ENCODE measurements around the gene XRCC1.

DNA sequence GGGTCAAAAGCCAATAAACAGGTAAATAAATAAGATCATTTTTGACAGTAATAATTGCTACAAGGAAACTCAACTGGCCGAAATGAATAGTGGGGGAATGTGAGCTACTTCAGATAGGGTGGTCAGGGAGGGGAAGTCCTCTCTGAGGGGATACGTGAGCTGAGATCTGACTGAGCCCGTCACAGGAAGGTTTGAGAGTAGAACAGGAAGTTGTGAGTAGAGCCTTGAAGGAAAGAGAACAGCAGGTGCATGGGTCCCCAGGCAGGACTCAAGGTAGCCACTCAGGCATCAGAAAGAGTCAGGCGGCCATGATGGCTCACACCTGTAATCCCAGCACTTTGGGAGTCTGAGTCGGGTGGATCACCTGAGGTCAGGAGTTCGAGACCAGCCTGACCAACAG, 14.4 kb upstream of the XRCC1 start:
- no peak for TF ChIP-seq TARDBP (IDR thresholded peaks at IDR 0.05)
- TF ChIP-seq, protein P1, sequence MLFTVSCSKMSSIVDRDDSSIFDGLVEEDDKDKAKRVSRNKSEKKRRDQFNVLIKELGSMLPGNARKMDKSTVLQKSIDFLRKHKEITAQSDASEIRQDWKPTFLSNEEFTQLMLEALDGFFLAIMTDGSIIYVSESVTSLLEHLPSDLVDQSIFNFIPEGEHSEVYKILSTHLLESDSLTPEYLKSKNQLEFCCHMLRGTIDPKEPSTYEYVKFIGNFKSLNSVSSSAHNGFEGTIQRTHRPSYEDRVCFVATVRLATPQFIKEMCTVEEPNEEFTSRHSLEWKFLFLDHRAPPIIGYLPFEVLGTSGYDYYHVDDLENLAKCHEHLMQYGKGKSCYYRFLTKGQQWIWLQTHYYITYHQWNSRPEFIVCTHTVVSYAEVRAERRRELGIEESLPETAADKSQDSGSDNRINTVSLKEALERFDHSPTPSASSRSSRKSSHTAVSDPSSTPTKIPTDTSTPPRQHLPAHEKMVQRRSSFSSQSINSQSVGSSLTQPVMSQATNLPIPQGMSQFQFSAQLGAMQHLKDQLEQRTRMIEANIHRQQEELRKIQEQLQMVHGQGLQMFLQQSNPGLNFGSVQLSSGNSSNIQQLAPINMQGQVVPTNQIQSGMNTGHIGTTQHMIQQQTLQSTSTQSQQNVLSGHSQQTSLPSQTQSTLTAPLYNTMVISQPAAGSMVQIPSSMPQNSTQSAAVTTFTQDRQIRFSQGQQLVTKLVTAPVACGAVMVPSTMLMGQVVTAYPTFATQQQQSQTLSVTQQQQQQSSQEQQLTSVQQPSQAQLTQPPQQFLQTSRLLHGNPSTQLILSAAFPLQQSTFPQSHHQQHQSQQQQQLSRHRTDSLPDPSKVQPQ (CRISPR knock-in tag; IDR thresholded peaks at IDR 0.05; ENCODE audit: borderline replicate concordance): no peak
- no peak for TF ChIP-seq JUND (IDR thresholded peaks at IDR 0.05; ENCODE audit: borderline replicate concordance, low read depth, low read length)
- TF ChIP-seq JUND (tag; IDR thresholded peaks at IDR 0.05; ENCODE audit: borderline replicate concordance, low read depth, low read length): no peak
- TF ChIP-seq JUNB (CRISPR knock-in tag; conservative IDR thresholded peaks at IDR 0.05): no peak
